HCT116 (cell line): ENCODE data around the gene BRAT1. TPM values are rescaled to one million over a fixed set of nuclear protein-coding genes. Genes with fewer than 3 reads are reported as not detected.

ENCODE experiments used
- ATAC-seq: fragments of 200-7000 bp; cut with Tn5 transposase; 2 replicates; pipeline ENCODE4 v1.9.1; 2020; ENCODE audit warnings: mild to moderate bottlenecking, moderate library complexity
- BruUV-seq: library from RNA; stranded (reverse); fragments of 400-500 nt; replicated peaks from 2 replicates; lab custom pipeline; 2021; lab: Mats Ljungman, UMichigan
- CTCF ChIA-PET: fragments of 300-600 bp; sonication (Branson Sonifier 250); formaldehyde crosslinking; loops from one replicate; lab custom pipeline; 2021; ENCODE audit warnings: antibody characterized with exemption; lab: Charles Lee
- POLR2A ChIA-PET: fragments of 300-600, 350-600 bp; sonication (Branson Sonifier 250); formaldehyde crosslinking; loops from one replicate; lab custom pipeline; 2021; ENCODE audit warnings: antibody characterized with exemption; lab: Charles Lee
- RAD21 ChIA-PET, 2 experiments: fragments of 300-600 bp; sonication (Branson Sonifier 250); formaldehyde crosslinking; loops; one replicate each; lab custom pipeline; 2023; ENCODE audit warnings: low total read pairs in 2 of 2; ENCODE audit not compliant: uncharacterized antibody in 2 of 2, unreplicated experiment in 2 of 2, low non-redundant PET in 1 of 2; lab: Charles Lee
- DNase-seq: peaks from one replicate; pipeline ENCODE4 v3.0.0-alpha.2; 2010; ENCODE audit warnings: low read depth, low spot score
- H2AFZ ChIP-seq: fragments of 200-600 bp; shearing (Covaris generic), sonication (generic); 2 replicates; pipeline ENCODE4 v1.6.1; 2017; ENCODE audit warnings: low read depth, mixed run types, mixed read lengths, antibody characterized with exemption, low read length; ENCODE audit not compliant: poor library complexity, severe bottlenecking
- H3K27ac ChIP-seq: 2 replicates; pipeline ENCODE4 v1.5.1; 2012; ENCODE audit warnings: low read depth, low read length
- H3K27me3 ChIP-seq: fragments of 200-600 bp; sonication (generic); 2 replicates; pipeline ENCODE4 v1.6.1; 2016; ENCODE audit warnings: mixed run types, low read length, mixed read lengths; ENCODE audit not compliant: insufficient read depth
- H3K36me3 ChIP-seq, 2 experiments: fragments of 200-500 bp in 1 of 2; fragments of 200-600 bp in 1 of 2; sonication (Bioruptor generic) in 1 of 2; sonication (generic) in 1 of 2; 2 replicates each; pipeline versions ENCODE4 v1.5.1 to v1.6.1; 2014 to 2016; ENCODE audit warnings: low read length in 2 of 2, inconsistent platforms in 1 of 2, mixed read lengths in 1 of 2, mixed run types in 1 of 2; ENCODE audit not compliant: insufficient read depth in 2 of 2, control insufficient read depth in 1 of 2
- H3K4me1 ChIP-seq, 2 experiments: fragments of 200-600 bp in 1 of 2; sonication (generic) in 1 of 2; 2 replicates each; pipeline versions ENCODE4 v1.5.1 to v1.6.1; 2012 to 2017; ENCODE audit warnings: low read length in 2 of 2, inconsistent platforms in 1 of 2, mild to moderate bottlenecking in 1 of 2, mixed read lengths in 1 of 2, mixed run types in 1 of 2, moderate library complexity in 1 of 2; ENCODE audit not compliant: insufficient read depth in 2 of 2, control insufficient read depth in 1 of 2
- H3K4me2 ChIP-seq: fragments of 200-600 bp; sonication (generic); 2 replicates; pipeline ENCODE4 v1.6.1; 2017; ENCODE audit warnings: mixed run types, low read length, mixed read lengths
- H3K4me3 ChIP-seq, 2 experiments: fragments of 200-600 bp in 1 of 2; sonication (generic) in 1 of 2; replicated peaks in 1 of 2; 2 replicates each; pipeline ENCODE4 v1.5.1; 2011 to 2016; ENCODE audit warnings: low read length in 2 of 2, control low read depth in 1 of 2, low read depth in 1 of 2, mild to moderate bottlenecking in 1 of 2, mixed read lengths in 1 of 2, mixed run types in 1 of 2
- H3K79me2 ChIP-seq: fragments of 200-600 bp; sonication (generic); 2 replicates; pipeline ENCODE4 v1.6.1; 2017; ENCODE audit warnings: mild to moderate bottlenecking, mixed run types, low read length, moderate library complexity, mixed read lengths; ENCODE audit not compliant: insufficient read depth
- H3K9ac ChIP-seq: fragments of 200-600 bp; sonication (generic); 2 replicates; pipeline ENCODE4 v1.6.1; 2016; ENCODE audit warnings: low read length, mixed read lengths
- H3K9me2 ChIP-seq: fragments of 200-600 bp; sonication (generic), shearing (Covaris generic); 2 replicates; pipeline ENCODE4 v1.6.1; 2017; ENCODE audit warnings: mixed run types, mild to moderate bottlenecking, moderate library complexity; ENCODE audit not compliant: insufficient read depth
- H3K9me3 ChIP-seq, 2 experiments: fragments of 200-500 bp in 1 of 2; fragments of 200-600 bp in 1 of 2; sonication (Bioruptor generic) in 1 of 2; sonication (generic) in 1 of 2; 2 replicates each; pipeline ENCODE4 v1.6.1; 2014 to 2017; ENCODE audit warnings: low read length in 2 of 2, mixed read lengths in 2 of 2, inconsistent platforms in 1 of 2, low read depth in 1 of 2, mild to moderate bottlenecking in 1 of 2, mixed run types in 1 of 2, moderate library complexity in 1 of 2; ENCODE audit not compliant: control insufficient read depth in 1 of 2, insufficient read depth in 1 of 2
- H4K20me1 ChIP-seq: fragments of 200-600 bp; sonication (generic), shearing (Covaris generic); 2 replicates; pipeline ENCODE4 v1.6.1; 2017; ENCODE audit warnings: mixed run types, mild to moderate bottlenecking, moderate library complexity; ENCODE audit not compliant: insufficient read depth
- CBX3 ChIP-seq: IDR thresholded peaks from 2 replicates; pipeline ENCODE4 v1.6.1; 2012; ENCODE audit warnings: low read depth
- CEBPB ChIP-seq: IDR thresholded peaks from 2 replicates; pipeline ENCODE4 v1.6.1; 2012; ENCODE audit warnings: low read depth
- EGR1 ChIP-seq: IDR thresholded peaks from 2 replicates; pipeline ENCODE4 v1.6.1; 2012; ENCODE audit warnings: low read depth
- EZH2 ChIP-seq: fragments of 200-600 bp; sonication (generic); IDR thresholded peaks from 2 replicates; pipeline ENCODE4 v1.6.1; 2017; ENCODE audit warnings: antibody characterized with exemption, mixed run types
- FOSL1 ChIP-seq: IDR thresholded peaks from 2 replicates; pipeline ENCODE4 v1.6.1; 2012; ENCODE audit warnings: low read depth
- JUND ChIP-seq: IDR thresholded peaks from 2 replicates; pipeline ENCODE4 v1.6.1; 2012
- RAD21 ChIP-seq: IDR thresholded peaks from 2 replicates; pipeline ENCODE4 v1.6.1; 2012; ENCODE audit warnings: low read depth, mild to moderate bottlenecking
- SIN3A ChIP-seq: IDR thresholded peaks from 2 replicates; pipeline ENCODE4 v1.6.1; 2012; ENCODE audit warnings: low read depth
- SP1 ChIP-seq: IDR thresholded peaks from 2 replicates; pipeline ENCODE4 v1.6.1; 2012; ENCODE audit warnings: low read depth
- TCF7L2 ChIP-seq: IDR thresholded peaks from 2 replicates; pipeline ENCODE4 v1.7.0; 2011; ENCODE audit warnings: borderline replicate concordance, inconsistent platforms; ENCODE audit not compliant: insufficient read depth, insufficient read length; ENCODE audit errors: extremely low read depth
- ZFX ChIP-seq: fragments of 450-650 bp; IDR thresholded peaks from 2 replicates; pipeline ENCODE4 v1.6.1; 2017
- intact Hi-C: fragments of 100-400 bp; cut with micrococcal nuclease; formaldehyde crosslinking; loops from 2 replicates; pipeline ENCODE4 v1.10.0; 2022
- total RNA-seq: library from RNA; stranded (reverse); gene quantifications from one replicate; pipeline ENCODE4 v1.2.1, GENCODE V29; 2021; ENCODE audit not compliant: unreplicated experiment
- TF ChIP-seq, protein P1 (sequence below): IDR thresholded peaks from 2 replicates; pipeline ENCODE4 v1.6.1; 2012
- TF ChIP-seq, protein P2 (sequence below): IDR thresholded peaks from 2 replicates; pipeline ENCODE4 v1.6.1; 2012; ENCODE audit warnings: low read depth
- TF ChIP-seq, protein P3 (sequence below): IDR thresholded peaks from 2 replicates; pipeline ENCODE4 v1.6.1; 2012
- TF ChIP-seq, protein P4 (sequence below): IDR thresholded peaks from 2 replicates; pipeline ENCODE4 v1.6.1; 2011; ENCODE audit warnings: mild to moderate bottlenecking, low read length, moderate library complexity; ENCODE audit not compliant: insufficient replicate concordance; ENCODE audit errors: extremely low read depth

Gene BRAT1
- total RNA-seq, 1 experiment from 2014 or later = 47.6 TPM

DNA sequence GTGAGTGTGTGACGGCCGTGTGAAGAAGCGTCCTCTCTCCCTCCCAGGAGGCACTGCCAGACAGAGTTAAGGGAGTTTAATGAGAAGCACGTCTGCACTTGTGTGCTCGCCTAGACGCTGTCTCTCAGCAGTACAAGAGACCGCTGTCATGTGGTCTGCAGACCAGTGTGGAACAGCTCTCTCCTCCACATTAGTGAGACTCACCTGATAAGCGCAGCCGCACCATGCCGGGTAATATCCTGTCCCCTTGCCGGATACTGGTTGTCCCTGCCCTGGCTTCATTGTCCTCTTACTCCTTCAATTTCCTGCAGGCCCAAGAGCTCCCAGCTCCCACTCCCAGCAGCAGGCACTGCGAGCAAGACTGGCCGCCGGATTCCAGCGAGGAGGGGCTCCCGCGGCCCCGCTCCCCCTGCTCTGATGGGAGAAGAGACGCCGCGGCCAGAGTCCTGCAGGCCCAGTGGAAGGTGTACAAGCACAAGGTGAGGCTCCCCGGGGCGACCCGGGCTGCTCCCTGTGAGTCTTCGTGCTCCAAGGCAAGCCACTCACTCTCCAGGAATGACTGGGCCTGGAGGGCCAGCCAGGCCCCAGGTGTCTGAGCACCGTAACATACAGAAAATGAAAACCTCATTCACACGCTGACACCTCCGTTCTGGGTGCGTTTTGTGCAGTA is 43.0 kb upstream of the BRAT1 start:
- intact Hi-C loops = no loop called here
- Histone ChIP-seq H3K4me2 (no peak overlapping the region), H3K79me2 (no peaks in the 10 kb centered on the region), H4K20me1 (no peaks in the 10 kb centered on the region), H3K9ac (no peak overlapping the region), H3K4me1 (no peaks in the 10 kb centered on the region), H3K36me3 (peaks cover 6 to 8% of the 10 kb centered on the region in 2 experiments; a peak in 2 of 4 replicates), H3K27me3 (no peaks in the 10 kb centered on the region), H3K9me3 (no peaks in the 10 kb centered on the region), H2AFZ (no peak overlapping the region), H3K4me3 (no peak overlapping the region), H3K27ac (no peak overlapping the region), H3K9me2 (no peaks in the 10 kb centered on the region)
- POLR2A ChIA-PET = no interaction called here
- TF ChIP-seq TCF7L2 (no peak), EZH2 (no peak), SIN3A (no peak), ZFX (no peak), SP1 (no peak), FOSL1 (no peak), EGR1 (no peak), JUND (no peak), CEBPB (no peak), CBX3 (no peak), RAD21 (no peak)
- TF ChIP-seq, protein P1, sequence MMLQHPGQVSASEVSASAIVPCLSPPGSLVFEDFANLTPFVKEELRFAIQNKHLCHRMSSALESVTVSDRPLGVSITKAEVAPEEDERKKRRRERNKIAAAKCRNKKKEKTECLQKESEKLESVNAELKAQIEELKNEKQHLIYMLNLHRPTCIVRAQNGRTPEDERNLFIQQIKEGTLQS = no peak
- TF ChIP-seq, protein P2, sequence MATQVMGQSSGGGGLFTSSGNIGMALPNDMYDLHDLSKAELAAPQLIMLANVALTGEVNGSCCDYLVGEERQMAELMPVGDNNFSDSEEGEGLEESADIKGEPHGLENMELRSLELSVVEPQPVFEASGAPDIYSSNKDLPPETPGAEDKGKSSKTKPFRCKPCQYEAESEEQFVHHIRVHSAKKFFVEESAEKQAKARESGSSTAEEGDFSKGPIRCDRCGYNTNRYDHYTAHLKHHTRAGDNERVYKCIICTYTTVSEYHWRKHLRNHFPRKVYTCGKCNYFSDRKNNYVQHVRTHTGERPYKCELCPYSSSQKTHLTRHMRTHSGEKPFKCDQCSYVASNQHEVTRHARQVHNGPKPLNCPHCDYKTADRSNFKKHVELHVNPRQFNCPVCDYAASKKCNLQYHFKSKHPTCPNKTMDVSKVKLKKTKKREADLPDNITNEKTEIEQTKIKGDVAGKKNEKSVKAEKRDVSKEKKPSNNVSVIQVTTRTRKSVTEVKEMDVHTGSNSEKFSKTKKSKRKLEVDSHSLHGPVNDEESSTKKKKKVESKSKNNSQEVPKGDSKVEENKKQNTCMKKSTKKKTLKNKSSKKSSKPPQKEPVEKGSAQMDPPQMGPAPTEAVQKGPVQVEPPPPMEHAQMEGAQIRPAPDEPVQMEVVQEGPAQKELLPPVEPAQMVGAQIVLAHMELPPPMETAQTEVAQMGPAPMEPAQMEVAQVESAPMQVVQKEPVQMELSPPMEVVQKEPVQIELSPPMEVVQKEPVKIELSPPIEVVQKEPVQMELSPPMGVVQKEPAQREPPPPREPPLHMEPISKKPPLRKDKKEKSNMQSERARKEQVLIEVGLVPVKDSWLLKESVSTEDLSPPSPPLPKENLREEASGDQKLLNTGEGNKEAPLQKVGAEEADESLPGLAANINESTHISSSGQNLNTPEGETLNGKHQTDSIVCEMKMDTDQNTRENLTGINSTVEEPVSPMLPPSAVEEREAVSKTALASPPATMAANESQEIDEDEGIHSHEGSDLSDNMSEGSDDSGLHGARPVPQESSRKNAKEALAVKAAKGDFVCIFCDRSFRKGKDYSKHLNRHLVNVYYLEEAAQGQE = no peak
- TF ChIP-seq, protein P3, sequence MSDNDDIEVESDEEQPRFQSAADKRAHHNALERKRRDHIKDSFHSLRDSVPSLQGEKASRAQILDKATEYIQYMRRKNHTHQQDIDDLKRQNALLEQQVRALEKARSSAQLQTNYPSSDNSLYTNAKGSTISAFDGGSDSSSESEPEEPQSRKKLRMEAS = no peak
- TF ChIP-seq, protein P4, sequence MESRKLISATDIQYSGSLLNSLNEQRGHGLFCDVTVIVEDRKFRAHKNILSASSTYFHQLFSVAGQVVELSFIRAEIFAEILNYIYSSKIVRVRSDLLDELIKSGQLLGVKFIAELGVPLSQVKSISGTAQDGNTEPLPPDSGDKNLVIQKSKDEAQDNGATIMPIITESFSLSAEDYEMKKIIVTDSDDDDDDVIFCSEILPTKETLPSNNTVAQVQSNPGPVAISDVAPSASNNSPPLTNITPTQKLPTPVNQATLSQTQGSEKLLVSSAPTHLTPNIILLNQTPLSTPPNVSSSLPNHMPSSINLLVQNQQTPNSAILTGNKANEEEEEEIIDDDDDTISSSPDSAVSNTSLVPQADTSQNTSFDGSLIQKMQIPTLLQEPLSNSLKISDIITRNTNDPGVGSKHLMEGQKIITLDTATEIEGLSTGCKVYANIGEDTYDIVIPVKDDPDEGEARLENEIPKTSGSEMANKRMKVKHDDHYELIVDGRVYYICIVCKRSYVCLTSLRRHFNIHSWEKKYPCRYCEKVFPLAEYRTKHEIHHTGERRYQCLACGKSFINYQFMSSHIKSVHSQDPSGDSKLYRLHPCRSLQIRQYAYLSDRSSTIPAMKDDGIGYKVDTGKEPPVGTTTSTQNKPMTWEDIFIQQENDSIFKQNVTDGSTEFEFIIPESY = no peak
- CTCF ChIA-PET = no interaction called here
- ATAC-seq (no peak), DNase-seq (no peak)
- RAD21 ChIA-PET = no interaction called here
- no TSS peak for BruUV-seq
